GM23248 (cell line): Measurements from ENCODE around the gene DAO.

Experiments
- EZH2 ChIP-seq: fragments of 200-600 bp; sonication (generic); IDR thresholded peaks from 2 replicates; pipeline ENCODE4 v1.6.1; 2018; ENCODE audit warnings: antibody characterized with exemption, mild to moderate bottlenecking; ENCODE audit not compliant: insufficient read depth, poor library complexity, severe bottlenecking
- EZH2phosphoT487 ChIP-seq: fragments of 200-600 bp; sonication (generic); IDR thresholded peaks from 2 replicates; pipeline ENCODE4 v1.6.1; 2018; ENCODE audit warnings: antibody characterized with exemption, moderate library complexity, mild to moderate bottlenecking, low read depth; ENCODE audit not compliant: insufficient read depth

GRCh38 chr12:108896336-108896735 lies 16.4 kb downstream of the DAO start:
- TF ChIP-seq EZH2phosphoT487 = no peak
- no peak for TF ChIP-seq EZH2
